ENCODE measurements around the gene ENOPH1. TPM values are rescaled to one million over a fixed set of nuclear protein-coding genes. Genes with fewer than 3 reads are reported as not detected.

Gene ENOPH1
- polyA plus RNA-seq, 1 donor = 25.6 TPM

DNA sequence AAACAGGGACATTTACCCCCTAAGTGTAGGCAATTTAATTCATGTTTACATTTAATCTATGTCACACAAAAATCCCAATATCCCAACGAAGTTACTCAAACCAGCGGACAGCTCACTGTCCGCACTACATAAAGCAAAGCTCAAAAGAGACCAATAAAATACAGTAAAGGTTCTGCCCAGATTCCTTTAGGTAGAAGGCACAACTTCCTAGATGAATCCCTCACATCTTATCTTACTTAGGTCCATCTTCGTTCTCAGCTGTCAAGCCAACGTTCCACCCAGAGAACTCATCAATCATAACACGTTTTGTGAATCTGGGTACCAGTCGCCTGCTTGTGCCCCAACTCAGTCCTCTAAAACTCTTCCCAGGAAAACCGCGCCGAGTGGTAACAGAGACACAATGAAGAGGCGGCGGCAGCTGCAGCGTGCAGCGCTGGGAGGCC, 1.8 kb upstream of the ENOPH1 start:
- DNase-seq (ENCODE audit: low read depth) = no peak

DNA sequence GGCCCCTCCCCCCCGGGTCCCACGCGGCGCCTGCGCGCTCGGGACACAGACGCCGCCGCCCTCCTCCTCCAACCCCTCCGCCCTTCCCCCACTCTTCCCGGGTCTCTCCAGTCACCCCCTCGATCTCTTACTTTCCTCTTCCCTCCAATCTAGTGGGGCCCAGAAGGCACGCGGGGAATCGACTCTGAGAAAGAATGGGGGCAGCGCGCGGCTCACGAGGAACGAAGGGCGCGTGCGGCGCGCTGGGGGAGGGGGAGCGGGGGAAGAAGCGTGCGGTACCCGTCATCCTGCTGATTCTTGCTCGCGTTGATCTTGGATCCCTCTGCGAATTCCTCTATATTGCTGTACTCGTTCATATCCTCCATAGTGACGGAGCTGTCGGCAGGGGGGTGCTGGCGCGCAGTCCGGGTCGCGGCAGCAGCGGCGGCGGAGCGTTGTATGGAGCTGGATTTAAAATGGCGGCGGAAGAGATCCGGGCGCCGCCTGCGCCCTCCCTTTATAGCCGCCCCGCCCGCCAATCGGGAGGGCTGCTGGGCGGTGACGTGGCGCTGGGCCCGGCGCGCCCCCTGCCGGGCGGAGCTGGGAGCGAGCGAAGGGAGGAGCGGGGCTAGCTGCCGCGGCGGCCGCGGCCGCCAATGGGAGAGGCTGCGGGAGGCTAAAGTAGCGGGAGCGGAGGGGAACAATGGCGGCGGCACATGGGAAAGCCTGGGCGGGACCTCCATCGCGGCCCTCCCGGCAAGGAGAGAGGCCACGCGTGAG, 1.2 kb upstream of the ENOPH1 start:
- peak; percentile 73 for DNase-seq (ENCODE audit: low read depth)

DNA sequence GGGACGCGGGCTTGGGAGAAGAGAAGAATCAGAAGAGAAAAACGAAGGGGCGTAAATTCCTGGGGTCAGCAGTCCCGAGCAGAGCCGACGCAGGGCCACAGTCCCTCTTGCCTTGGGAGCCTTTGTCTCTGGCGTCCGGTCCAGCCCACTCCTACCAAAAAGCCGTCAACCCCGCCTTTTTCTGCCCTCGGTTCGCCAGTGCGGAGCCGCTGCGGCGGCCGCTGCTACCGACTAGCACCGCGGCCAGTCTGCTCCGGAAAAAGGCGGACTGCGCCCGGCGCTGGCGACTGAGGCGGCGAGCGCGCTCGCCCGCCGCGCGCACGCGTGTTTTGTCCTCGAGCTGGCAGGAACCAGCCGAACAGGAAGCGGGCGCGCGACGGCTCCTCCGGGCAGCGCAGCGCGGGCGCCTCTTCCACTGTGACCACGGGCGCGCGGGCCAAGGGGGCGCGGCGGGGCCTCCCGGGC, 630 bp upstream of the ENOPH1 start:
- DNase-seq (ENCODE audit: low read depth) = peak; percentile 13

DNA sequence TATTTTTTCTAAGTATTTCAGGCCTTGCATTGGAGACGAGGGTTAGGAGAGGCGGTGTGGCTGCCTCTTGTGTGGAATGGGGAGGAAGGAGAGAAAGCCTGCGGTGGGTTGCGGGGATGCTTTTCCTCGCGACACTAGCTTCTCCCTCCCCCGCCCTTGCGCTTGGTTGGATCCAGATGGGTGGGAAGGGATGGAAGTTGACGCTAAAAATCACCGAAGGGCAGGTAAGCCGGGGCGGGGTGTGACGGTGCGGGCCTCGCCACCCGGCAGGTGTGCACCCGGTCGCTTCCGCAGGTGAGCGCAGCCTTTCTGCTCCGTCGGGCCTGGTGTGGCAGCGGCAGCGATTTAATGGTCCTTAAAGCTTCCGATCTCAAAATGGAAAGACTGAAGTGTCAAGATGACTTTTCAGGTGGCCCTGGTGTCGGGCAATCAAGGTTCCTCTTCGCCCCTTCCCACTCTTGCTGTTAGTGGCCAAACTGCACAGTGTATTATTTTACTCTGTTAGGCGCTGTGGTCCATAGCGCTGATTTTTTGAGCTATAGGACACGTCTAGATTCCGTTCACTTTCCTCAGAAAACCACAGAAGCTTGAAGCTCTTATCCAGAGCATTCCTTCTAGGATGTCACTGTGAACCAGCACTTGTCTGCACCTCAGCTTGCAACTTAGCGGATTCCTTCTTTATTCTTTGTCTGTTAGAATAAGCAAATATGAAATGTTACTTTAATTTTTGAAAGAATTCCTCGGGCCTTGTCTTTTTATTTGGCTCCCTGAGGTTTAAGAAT, 765 bp downstream of the ENOPH1 start:
- DNase-seq (ENCODE audit: low read depth) = no peak

DNA sequence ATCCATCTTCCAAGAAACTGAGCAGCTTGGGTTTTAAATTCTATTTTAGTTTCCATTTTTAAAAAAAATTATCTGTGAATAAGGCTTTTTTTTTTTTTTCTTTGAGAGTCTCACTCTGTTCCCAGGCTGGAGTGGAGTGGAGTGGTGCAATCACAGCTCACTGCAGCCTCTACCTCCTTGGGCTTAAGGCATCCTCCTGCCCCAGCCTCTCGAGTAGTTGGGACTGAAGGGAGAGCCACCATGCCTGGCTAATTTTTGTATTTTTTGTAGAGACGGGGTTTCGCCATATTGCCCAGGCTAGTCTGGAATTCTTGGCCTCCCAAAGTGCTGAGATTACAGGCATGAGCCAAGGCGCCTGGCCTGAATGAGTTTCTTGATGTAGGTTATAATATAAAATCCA, 1.4 kb downstream of the ENOPH1 start:
- DNase-seq (ENCODE audit: low read depth) = no peak

DNA sequence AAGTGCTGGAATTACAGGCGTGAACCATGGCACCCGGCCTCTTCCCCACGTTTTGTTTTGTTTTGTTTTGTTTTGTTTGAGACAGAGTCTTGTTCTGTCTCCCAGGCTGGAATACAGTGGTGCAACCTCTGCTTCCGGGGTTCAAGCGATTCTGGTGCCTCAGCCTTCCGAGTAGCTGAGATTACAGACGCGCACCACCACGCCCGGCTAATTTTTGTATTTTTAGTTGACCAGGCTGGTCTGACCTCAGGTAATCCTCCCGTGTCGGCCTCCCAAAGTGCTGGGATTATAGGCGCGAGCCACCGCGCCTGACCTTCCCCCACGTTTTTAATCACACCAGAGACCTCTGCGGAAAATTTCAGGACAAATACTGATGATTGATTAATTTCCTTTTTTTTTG, 2.2 kb downstream of the ENOPH1 start:
- no peak for DNase-seq (ENCODE audit: low read depth)

DNA sequence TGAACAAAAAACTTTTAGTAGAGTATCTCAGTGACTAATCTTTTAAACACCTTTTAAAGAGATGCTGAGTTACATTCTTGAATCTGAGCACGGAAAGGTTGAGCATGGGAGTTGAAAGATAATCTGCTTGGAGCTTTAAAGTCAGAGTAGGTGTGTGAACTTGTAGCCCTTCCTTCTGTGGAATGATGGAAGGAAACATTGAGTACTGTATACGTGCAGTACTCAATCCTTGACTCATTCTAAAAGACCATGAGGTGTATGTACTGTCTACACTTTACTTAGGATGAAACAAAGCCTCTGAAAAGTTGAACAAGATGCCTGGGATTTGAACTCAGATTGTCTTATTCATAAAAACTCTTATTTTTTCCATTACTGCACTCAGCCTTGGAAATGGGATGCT, 3.4 kb downstream of the ENOPH1 start:
- no peak for DNase-seq (ENCODE audit: low read depth)

DNA sequence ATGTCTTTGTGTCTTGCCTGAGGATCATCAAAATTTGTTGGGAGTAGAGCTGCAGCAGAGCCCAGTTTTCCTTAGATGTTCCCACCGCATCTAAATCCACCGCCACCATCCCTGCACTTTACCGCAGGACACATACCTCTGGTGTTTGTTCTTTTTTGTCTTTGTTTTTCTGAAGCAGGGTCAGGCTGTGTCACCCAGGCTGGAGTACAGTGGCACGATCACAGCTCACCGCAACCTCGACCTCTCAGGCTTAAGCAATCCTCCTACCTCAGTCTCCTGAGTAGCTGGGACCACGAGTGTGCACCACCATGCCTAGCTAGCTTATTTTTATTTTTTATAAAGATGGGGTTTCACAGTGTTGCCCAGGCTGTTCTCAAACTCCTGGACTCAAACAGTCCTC, 4.6 kb downstream of the ENOPH1 start:
- DNase-seq (ENCODE audit: low read depth) = no peak

DNA sequence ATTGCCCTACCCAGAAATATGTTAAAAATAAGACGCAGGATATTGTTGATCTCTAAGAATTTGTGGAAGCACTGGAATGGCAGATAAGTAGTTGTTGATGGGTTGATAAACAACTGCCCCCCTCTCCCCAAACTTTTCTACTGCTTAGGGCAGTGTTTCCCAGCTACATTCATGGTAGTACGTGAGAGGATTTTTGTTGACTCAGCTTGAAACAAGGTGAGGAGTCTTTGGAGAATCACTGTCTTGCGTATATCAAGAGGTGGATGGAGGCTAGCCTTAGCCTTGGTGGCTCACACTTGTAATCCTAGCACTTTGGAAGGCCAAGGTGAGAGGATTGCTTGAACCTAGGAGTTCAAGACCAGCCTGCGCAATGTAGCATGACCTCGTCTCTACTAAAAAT, 5.7 kb downstream of the ENOPH1 start:
- no peak for DNase-seq (ENCODE audit: low read depth)

DNA sequence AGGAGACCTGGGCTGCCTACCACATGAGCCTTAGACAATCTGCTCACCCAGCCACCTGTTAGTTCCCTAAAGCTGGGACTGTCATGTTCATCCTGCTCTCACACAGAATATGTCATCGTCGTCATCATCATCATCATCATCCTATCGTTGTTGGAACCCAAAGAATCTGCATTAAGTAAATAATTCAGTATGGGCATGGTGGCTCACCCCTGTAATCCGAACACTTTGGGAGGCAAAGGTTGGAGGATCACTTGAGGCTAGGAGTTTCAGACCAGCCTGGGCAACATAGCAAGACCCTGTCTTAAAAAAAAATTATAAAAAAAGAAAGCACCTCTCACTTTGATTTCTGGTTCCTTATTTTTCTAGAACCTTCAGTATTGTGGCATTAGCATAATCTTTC, 6.4 kb downstream of the ENOPH1 start:
- no peak for DNase-seq (ENCODE audit: low read depth)

DNA sequence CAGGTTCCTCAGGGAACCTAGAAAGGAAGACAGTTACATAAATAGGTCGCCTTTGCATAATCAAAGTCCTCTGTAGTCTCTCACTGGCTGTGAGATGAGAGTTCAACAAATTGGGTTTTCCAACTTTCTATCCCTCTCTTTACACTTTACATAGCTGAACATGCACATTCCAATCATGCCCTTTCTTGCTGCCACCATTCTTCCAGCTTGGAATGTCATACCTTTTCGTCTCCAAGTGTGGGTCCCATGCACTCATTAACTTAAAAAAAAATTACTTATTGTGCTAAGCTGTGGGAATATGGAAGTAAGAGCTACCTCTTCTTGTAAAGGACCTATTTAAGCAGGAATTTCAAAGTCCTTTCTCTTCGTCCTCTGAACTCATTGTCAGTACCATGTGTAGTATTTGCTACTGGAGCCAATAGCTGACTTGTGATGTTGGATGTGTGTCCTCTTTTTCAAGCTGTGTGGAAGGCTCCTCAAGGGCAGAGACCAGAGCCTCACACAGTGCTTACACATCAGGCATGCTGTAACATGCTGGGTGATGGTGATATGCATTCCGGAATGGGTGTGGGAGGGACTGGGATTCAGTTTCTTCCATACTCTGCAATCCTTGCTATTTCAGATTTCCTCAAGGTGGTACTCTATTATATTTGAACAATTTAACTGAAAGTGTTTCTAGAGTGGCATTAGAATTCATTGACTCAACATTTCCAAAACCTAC, 7.1 kb downstream of the ENOPH1 start:
- DNase-seq (ENCODE audit: low read depth) = no peak

DNA sequence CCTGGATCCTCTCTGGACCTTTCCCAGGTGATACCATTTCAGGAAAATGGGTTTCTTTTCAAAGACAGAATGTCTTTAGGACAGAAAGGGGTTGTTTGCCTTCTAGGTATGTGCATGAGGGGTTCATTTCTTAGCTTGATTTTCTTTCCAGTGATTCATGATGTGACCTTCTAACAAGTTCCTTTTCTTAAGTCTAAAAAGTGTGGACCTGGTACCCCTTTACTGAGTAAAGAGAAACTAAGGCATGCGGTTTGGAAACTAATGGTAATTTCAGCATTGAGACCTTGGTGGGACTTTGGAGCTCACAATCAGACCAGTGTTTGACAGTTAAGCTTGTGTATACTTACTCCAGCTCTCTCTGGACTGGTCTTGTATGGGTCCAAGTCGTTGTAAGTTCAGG, 8.7 kb downstream of the ENOPH1 start:
- DNase-seq (ENCODE audit: low read depth) = no peak

DNA sequence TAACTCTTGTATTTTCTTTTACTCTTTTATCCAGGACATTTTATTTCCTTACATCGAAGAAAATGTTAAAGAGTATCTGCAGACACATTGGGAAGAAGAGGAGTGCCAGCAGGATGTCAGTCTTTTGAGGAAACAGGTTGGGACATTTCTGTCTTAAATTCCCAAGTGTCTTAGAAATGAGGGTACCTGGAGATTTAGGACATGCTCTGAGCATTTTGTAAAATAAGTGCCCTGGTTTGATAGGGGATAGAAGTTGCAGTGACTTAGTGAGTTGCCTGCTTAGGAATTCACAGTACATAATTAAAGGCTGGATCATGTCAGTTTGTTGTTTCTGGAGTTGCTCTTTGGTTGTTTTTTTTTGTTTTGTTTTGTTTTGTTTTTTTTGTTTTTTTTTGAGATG, 17.5 kb downstream of the ENOPH1 start:
- DNase-seq (ENCODE audit: low read depth) = no peak

DNA sequence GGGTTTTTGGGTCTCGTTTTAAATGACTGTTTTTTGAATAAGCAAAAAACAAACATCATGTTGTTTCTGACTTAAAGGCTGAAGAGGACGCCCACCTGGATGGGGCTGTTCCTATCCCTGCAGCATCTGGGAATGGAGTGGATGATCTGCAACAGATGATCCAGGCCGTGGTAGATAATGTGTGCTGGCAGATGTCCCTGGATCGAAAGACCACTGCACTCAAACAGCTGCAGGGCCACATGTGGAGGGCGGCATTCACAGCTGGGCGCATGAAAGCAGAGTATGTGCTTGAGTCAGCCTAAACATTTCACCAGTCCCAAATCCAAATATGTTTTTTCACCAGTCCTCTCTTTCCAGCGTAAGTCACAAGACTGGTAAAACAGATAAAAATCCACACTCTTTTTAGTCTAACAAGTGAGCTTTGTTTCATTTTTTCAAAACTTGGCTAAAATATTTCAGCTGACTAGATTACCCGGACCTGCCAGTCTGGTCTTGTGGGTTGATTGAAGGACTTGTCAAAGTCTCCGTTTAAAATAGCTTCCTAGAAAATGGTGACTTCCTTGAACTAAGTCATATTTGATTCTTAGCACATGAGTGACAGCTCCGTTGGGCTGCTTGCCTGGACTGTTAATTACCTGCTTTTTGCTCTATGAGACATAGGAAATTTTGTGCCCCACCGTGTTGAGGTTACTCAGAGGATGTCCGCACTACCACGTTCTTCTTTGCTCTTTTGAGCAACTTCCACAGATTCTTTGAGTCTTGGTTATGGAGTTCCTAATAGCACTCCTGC, 20.8 kb downstream of the ENOPH1 start:
- no peak for DNase-seq (ENCODE audit: low read depth)

DNA sequence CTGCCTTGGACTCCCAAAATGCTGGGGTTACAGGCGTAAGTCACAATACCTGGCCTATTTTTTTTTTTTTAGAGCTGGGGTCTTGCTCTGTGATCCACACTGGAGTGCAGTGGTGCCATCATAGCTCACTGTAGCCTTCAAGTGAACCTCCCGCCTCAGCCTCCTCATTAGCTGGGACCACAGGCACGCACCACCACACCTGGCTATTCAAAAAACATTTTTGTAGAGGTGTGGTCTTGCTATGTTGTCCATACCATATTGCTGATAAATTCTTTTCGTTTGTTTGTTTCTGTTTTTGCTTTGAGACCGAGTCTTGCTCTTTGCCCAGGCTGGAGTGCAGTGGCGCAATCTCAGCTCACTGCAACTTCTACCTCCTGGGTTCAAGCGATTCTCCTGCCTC, 21.6 kb downstream of the ENOPH1 start:
- no peak for DNase-seq (ENCODE audit: low read depth)

DNA sequence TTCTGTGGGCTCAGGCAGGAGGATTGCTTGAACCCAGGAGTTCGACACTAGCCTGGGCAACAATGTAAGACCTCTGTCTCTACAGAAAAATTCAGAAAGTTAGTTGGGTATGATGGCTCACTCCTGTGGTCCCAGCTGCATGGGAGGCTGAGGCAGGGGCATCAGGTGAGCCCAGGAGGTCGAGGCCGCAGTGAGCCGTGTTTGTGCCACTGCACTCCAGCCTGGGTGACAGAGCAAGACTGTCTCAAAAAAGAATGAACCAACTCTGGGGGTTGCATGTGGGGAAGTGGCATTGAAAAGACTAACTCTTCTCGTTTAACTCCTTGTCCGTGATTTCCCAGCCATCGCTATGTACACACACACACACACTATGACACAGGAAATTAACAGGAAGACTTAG, 26.9 kb downstream of the ENOPH1 start:
- DNase-seq (ENCODE audit: low read depth) = no peak

DNA sequence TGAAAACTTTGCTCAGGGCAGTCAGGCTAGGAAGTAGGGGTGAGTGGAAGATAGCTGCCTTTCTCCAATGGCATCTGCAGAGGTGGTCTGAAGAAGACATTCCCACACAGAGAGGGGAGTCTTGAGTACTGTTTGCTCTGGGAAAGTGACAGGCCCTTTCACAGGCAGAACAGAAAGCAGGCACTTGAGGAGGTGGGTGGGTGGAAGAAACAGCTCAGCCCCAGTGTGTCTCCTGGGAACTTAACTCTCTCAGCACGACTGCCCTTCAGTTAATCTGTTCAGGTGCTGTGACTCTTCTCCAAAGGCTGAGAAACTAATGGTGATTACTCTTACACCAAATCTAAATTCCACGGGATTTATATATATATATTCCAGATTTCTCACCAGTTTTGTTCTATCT, 28.3 kb downstream of the ENOPH1 start:
- no peak for DNase-seq (ENCODE audit: low read depth)

DNA sequence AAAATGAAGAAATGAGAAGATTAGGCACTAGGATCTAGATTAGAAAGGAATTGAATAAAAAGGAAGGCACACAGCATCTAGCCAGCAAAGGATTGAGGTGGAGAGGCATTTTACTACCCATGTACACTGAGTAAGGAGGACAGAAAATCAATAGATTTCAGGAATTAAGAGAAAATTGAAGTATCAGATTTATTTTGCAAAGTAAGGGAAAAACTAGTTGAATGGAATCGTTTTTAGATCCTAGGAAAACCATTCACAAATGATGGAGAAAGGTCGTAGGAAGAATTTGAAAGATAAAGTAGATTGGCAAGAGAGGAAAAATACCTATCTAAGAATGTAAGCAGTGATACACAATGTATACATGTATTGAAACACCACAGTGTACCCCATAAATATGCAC, 31.3 kb downstream of the ENOPH1 start:
- no peak for DNase-seq (ENCODE audit: low read depth)

DNA sequence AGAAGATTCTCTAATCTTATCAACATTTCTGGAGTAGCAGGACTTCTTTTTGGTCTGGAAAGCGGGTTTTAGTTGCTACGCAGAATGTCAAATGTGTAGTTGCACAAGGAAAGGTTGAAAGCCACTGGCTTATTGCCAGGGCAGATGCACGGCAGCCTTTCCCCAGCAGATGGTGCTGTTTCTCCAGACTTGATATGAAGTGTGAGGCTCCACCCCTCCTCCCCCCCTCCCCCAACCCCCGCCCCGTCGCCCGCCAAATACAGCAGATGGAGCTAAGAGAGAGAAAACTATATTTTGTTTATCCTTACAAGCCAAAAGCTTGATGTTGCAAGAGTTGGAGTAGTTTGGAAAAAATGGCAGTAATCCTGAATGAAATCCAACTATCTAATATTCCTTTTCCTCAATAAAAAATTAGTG, 32.0 kb downstream of the ENOPH1 start:
- DNase-seq (ENCODE audit: low read depth) = peak; percentile 79

DNA sequence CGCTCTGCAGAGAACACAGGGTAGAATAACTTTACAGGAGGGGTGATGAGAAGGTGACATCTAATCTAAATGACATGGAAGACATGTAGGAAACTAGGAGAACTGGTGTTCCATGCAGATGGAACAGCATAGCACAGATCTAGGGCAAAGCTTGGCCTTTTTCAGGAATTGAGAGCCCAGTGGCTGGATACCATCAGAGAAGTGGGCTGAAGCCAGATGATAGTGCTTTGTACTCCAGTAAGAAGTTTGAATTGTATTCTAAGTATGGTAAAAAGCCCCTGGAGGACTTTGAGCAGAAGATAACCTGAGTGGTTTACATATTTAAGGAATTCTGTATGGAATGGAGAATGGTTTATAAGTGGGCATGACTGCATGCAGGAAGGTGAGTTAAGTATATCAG, 32.8 kb downstream of the ENOPH1 start:
- DNase-seq (ENCODE audit: low read depth) = no peak

DNA sequence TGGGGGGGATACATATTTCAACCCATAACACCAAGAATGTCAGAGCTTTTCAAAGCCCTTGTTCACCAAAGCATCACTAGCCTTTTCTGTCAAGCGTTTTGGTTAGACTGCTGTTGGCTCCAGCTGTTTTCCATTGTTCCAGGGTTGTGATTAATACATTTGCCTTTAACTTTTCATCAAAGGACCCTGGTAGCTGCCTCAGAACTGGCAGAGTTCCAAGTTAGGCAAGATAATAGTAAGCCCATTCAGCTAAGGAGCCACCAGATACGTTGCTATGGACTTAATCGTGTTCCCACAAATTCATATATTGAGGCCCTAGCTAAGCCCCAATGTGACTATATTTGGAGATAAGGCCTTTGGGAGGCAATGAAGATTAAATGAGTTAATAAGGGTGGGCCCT, 37.1 kb downstream of the ENOPH1 start:
- no peak for DNase-seq (ENCODE audit: low read depth)
